Activated CD4-positive, alpha-beta T cell treated with anti-CD3 and anti-CD28 coated beads for 1 hour (primary cell): ENCODE data around the gene FSCN2.
A peak's percentile ranks its signal among the peaks of the same experiment; 100 is the strongest.

ENCODE experiments used
- DNase-seq: peaks from one replicate; pipeline ENCODE4 v3.0.0-alpha.2; 2020

FSCN2 gene

DNA sequence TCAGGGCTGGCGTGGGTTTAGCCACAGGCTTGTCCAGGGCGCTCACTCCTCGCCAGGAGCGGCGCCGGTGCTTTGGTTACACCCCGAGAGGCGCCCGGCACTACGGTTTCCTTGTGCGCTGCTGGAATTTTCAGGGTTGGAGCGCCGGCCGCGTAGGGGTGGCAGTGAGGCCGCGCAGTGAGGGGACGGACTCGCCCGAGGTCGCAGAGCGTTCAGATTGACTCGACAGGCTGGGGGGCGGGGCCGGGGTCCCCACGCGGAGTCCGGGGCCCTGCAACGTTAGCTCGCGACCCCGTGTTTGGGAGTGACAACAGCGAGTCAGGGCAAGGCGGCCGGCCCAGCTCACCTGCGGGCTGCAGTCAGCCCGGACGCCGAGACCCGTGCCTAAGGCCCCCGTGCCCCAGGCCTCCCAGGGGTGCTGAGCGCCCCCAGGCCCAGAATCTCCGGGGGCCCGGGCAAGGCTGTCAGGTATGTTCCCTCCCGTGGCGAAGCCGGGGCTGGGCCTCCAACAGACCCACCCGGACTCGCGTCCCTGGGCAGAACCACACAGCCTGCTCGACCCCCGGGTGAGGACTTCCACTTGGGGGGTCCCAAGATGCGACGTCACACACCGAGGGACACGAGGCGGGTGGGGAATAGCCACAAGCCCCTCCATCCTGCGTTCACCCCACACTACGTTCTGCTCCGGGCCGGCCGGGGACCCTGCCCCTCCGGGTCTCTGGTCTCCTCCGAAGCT is 14.3 kb upstream of the FSCN2 start:
- no peak for DNase-seq

DNA sequence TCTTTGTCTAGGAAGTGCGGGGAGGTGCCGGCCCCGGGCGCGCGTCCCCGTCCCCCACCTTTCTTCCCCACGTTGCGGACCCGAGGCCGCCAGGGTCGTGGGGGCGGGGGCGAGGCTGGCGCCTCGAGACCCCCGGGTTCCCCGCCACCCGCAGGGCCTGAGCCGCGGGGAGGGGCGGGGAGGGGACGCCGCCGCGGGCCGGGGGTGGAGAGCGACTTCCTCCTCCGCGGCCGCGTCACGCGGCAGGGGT is 13.8 kb upstream of the FSCN2 start:
- no peak for DNase-seq

GRCh38 chr17:81514739-81515529 is 13.2 kb upstream of the FSCN2 start:
- peak; percentile 77 for DNase-seq

DNA sequence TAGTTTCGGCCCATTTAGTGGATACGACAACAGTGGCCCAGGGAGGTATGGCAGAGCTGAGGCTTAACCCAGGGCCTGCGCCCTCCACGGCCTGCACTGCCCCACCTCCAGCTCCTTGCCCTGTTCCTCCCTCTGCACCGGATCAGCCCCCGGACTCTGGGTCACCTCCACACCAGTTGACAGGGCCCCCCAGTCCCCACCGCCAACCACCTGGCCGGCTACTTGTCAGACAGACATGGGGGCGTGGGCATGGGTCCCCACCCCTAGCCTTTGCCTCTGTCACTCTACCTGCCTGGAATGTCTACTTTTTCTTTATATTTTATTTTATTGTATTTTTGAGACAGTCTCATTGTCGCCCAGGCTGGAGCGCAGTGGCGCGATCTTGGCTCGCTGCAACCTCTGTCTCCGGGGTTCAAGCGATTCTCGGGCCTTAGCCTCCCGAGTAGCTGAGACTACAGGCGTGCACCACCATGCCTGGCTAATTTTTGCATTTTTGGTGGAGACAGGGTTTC is 12.6 kb upstream of the FSCN2 start:
- no peak for DNase-seq

DNA sequence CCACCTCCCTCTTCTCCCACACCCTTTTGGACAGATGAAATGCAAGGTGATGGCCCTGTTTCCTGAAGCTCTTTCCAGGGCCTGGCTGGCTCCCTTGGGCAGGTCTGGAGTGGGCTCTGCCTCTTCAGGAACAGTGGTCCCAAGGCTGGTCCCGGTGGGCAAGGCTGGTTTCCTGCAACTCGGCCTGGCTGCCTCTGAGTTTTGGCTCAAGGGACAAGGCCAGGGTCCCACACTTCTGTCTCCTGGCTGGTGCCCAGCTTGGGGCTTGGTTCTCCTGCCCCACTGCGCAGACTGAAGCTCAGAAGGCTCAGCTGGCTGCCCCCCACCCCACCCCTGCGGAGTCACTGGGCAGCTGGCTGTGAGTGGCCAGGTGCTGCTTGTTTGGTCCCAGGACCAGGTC is 11.7 kb upstream of the FSCN2 start:
- DNase-seq, result no peak

- DNase-seq, result no peak
Measured at GRCh38 chr17:81517009-81517338, 11.2 kb upstream of the FSCN2 start.

DNA sequence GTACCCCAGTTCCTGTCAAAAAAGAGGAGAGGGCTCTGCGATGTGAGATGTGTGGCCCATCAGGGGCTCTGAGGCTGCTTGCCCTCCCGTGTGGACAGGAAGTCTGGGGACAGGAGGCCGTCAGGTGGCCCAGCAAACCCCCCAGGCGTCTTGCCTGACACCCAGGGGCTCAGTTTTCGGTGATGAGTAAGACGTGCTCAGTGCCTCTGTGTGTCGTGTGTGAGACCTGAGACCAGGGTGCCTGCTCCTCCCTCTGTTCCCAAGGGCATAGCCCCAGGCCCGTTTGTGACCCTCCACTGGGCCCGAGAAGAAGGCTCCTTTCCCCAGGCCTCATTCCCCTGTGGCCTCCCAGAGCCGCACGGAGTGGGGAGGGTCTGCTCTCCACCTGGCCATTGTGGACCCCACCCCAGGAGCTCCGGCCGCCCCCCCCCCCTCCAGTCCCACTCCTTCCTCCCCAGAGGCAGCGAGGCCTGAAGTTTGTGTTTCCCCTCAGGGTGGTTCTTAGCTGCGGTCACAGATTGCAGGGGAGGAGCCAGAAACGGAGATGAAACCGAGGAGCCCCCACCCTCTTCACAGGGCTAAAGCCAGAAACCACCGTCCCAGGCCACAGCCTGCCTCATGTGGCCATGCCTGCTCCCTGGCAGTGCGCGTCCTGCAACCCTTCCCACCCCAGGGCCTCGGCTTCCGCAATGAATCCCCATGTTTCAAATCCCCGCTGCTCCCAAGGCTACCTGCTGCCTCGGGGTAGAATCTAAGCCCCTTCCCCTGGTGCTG is 10.7 kb upstream of the FSCN2 start:
- DNase-seq, result no peak

- no peak for DNase-seq
Measured at GRCh38 chr17:81518113-81518784, 9.9 kb upstream of the FSCN2 start.

DNA sequence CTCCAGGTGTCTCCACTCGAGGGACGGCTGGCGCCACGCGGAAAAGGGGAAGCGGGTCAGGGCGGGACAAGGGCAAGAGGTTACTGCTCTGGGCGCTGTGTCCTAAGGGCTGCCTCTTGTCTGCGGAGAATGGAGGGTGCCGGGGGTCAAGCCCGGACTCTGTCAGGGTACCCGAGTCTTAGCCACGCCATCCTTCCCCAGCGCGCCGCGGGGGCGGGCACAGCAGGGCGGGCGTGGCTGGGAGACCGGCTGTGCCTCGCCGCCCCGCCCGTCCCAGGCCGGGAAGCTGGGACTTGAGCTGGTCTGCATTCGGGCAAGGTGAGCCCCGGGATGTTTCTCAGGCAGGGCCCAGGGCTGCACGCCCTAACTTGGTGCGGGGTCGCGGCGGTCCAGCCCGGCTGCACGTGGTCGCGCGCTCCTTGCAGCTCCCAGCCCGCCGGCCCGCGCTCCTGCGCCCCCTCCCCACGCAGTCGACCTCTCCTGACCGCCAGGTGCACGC is 9.3 kb upstream of the FSCN2 start:
- DNase-seq, result no peak

GRCh38 chr17:81519284-81520020 is 8.7 kb upstream of the FSCN2 start:
- peak; percentile 64 for DNase-seq

GRCh38 chr17:81520021-81520901 is 7.9 kb upstream of the FSCN2 start:
- DNase-seq, result no peak

GRCh38 chr17:81522491-81523401 is 5.4 kb upstream of the FSCN2 start:
- DNase-seq, result no peak

- no peak for DNase-seq
Measured at GRCh38 chr17:81523402-81524038, 4.7 kb upstream of the FSCN2 start.

- no peak for DNase-seq
Measured at GRCh38 chr17:81524039-81524864, 3.9 kb upstream of the FSCN2 start.

DNA sequence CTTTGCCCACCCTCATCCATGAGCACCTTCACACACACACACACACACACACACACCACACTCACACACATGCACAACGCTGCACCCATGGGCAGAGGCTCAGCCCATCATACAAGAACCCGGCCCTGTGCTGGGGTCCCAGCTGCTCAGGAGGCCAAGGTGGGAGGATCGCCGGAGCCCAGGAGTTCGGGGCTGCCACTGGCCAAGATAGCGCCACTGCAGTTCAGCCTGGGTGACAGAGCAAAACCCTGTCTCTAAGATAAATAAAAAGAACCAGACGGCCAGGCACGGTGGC is 3.4 kb upstream of the FSCN2 start:
- DNase-seq, result no peak

- no peak for DNase-seq
Measured at GRCh38 chr17:81526662-81527571, 1.3 kb upstream of the FSCN2 start.

GRCh38 chr17:81528384-81528650 is 140 bp downstream of the FSCN2 start:
- no peak for DNase-seq
